Femur (tissue), 1 donor: ENCODE measurements around the gene SSX2B.
"Not testable (repeated sequence)": the region's sequence is repeated elsewhere in the genome, so short reads cannot be mapped to it uniquely, and the experiment has no call there.

ENCODE experiments used
- DNase-seq: peaks from one replicate; pipeline ENCODE4 v3.0.0-alpha.2; 2017

Gene SSX2B

GRCh38 chrX:52750952-52751351, at the start of gene SSX2B:
TSS of gene SSX2B (plus strand) at chrX:52751252. CDS start at chrX:52752681, 1,429 bp downstream.
- not testable (repeated sequence) for DNase-seq

DNA sequence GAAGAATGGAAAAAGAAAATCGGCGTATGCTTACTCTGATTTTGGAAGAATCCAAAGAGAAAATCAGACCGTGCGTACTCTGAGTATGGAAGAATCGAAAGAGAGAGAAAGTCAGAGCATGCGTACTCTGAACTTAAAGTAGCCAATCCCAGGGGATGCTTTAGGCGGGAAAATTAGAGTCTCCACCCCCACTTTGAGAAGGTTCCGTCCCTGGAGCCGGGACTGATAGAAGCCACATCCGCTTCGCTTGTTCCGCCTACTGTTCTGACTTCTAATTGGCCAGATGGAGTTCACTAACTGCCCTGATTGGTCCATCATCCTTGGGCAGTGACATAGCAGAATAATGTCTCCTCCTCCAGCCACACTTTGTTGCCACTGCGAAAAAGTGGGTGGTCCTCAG, 44.0 kb upstream of the SSX2B start, which contains the start of gene SSX2:
Gene SSX2, minus strand, starts transcription at position 101 of the 400 bp plus-strand sequence. CDS start 1,429 bp downstream, outside the sequence.
- DNase-seq, result not testable (repeated sequence)

DNA sequence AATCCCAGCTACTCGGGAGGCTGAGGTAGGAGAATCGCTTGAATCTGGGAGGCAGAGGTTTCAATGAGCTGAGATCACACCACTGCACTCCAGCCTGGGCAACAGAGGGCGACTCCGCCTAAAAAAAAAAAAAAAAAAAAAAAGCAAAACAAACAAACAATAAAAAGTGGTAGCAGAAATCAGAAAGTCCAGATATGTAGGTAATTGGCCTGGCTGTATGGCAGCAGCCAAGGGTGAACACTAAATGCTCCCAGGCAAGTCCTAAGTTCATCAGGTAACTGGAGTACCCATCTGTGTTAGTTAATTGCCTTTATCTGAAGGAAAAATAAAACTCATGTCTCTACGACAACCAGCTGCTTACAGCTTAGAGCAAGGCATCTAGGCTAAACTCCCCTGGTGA, 14.9 kb downstream of the SSX2B start:
- DNase-seq, result not testable (repeated sequence)

DNA sequence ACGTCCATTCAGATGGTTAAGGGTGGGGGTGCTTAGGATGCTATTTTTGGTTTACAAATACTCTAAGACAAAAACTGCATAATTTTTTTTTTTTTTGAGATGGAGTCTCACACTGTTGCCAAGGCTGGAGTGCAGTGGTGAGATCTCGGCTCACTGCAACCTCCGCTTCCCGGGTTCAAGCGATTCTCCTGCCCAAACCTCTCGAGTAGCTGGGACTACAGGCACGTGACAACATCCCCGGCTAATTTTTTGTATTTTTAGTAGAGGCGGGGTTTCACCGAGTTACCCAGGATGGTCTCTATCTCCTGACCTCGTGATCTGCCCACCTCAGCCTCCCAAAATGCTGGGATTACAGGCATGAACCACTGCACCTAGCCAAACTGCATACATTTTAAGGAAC, 22.5 kb downstream of the SSX2B start:
- not testable (repeated sequence) for DNase-seq

GRCh38 chrX:52797327-52797726, 46.3 kb downstream of the SSX2B start, which contains the start of gene SPANXN5:
TSS of gene SPANXN5 (minus strand) at chrX:52797427. CDS start at chrX:52797348, 79 bp downstream.
- DNase-seq, result not testable (repeated sequence)

DNA sequence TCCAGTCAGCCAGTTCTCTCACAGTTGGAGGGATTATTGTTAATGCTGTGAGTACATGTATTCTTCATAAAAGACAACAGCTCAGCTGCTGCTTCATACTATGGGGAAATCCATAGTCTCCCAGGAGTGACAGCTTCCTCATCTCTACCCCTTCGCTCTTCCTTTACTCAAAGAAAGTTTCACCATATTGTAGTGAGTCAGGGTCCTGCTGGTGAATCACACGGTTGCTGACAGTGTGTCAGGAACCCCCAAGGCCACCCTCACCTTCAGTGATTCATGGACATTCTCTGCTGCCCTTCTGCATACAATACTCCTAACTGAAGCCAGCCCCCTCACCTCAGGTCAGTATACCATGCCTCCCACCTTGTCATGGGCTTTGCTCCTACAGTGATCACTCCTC, 53.8 kb downstream of the SSX2B start:
- not testable (repeated sequence) for DNase-seq
